Right lobe of liver (tissue), 4 donors: ENCODE measurements around the gene TRAPPC3.

Experiments used
- POLR2A ChIP-seq: fragments of 450-650 bp; IDR thresholded peaks from one replicate; pipeline ENCODE4 v1.6.1; 2017; ENCODE audit warnings: antibody characterized with exemption, mild to moderate bottlenecking
- TF ChIP-seq, protein P1 (sequence below), 4 donors: fragments of 200-600 bp in 3 of 4; fragments of 450-650 bp in 1 of 4; IDR thresholded peaks; one replicate each; pipeline versions ENCODE4 v1.5.1 to v1.8.0; 2016 to 2022; ENCODE audit warnings: antibody characterized with exemption in 4 of 4, mild to moderate bottlenecking in 2 of 4
- donor health status: DM: no; HTN: no; CAD: no.
- donor health status: DM: no; HTN: no; CAD: no.
- donor health status: DM: no; HTN: yes; CAD: no.

DNA sequence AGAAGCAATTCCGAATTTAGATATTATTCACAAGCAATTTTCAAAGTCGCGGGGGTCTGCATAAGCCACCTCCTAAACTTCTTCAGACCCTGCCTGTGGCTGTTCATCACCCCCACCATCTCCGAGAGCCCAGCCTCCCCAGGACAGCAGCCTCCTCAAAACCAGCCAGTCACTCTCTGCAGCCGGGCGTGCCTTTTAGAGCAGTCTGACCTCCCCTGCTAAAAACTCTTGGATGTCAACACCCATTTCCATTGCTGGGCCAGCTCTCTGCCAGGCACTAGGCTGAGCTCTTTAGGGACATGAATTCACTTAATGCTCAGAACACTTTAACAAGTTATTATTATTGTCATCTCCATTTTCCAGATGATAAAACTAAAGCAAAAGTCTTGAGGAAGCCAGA is 48.9 kb downstream of the TRAPPC3 start:
- TF ChIP-seq, protein P1, sequence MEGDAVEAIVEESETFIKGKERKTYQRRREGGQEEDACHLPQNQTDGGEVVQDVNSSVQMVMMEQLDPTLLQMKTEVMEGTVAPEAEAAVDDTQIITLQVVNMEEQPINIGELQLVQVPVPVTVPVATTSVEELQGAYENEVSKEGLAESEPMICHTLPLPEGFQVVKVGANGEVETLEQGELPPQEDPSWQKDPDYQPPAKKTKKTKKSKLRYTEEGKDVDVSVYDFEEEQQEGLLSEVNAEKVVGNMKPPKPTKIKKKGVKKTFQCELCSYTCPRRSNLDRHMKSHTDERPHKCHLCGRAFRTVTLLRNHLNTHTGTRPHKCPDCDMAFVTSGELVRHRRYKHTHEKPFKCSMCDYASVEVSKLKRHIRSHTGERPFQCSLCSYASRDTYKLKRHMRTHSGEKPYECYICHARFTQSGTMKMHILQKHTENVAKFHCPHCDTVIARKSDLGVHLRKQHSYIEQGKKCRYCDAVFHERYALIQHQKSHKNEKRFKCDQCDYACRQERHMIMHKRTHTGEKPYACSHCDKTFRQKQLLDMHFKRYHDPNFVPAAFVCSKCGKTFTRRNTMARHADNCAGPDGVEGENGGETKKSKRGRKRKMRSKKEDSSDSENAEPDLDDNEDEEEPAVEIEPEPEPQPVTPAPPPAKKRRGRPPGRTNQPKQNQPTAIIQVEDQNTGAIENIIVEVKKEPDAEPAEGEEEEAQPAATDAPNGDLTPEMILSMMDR (IDR thresholded peaks at IDR 0.05) = no peak
- TF ChIP-seq POLR2A = no peak
